GM18873 (cell line): ENCODE measurements around the gene PRKN.

Source experiments
- ATAC-seq: cut with Tn5 transposase; IDR thresholded peaks from one replicate; pipeline ENCODE4 v1.9.1; 2021; ENCODE audit warnings: mild to moderate bottlenecking, moderate library complexity, moderate number of reproducible peaks; ENCODE audit not compliant: unreplicated experiment, low FRiP score

PRKN gene

GRCh38 chr6:162157167-162157870 is 570.2 kb downstream of the PRKN start:
- ATAC-seq = peak; percentile 78

GRCh38 chr6:162156146-162156545 is 571.4 kb downstream of the PRKN start:
- no peak for ATAC-seq

GRCh38 chr6:162154930-162155329 is 572.6 kb downstream of the PRKN start:
- no peak for ATAC-seq

- ATAC-seq = no peak
These were observed 573.6 kb downstream of the PRKN start for GRCh38 chr6:162154001-162154400.

GRCh38 chr6:162153120-162153519 is 574.4 kb downstream of the PRKN start:
- no peak for ATAC-seq

GRCh38 chr6:162151021-162151665 is 576.4 kb downstream of the PRKN start:
- no peak for ATAC-seq

GRCh38 chr6:162150295-162150694 is 577.3 kb downstream of the PRKN start:
- no peak for ATAC-seq

GRCh38 chr6:162149786-162150185 is 577.8 kb downstream of the PRKN start:
- no peak for ATAC-seq

- ATAC-seq = no peak
These were observed 579.8 kb downstream of the PRKN start for GRCh38 chr6:162147805-162148204.

- no peak for ATAC-seq
These were observed 580.3 kb downstream of the PRKN start for GRCh38 chr6:162147281-162147680.

- no peak for ATAC-seq
These were observed 587.2 kb downstream of the PRKN start for GRCh38 chr6:162140251-162140852.

- ATAC-seq = no peak
These were observed 601.9 kb downstream of the PRKN start for GRCh38 chr6:162125659-162126058.

- no peak for ATAC-seq
These were observed 602.7 kb downstream of the PRKN start for GRCh38 chr6:162124710-162125435.

- ATAC-seq = no peak
These were observed 603.8 kb downstream of the PRKN start for GRCh38 chr6:162123797-162124196.

- ATAC-seq = no peak
These were observed 608.2 kb downstream of the PRKN start for GRCh38 chr6:162119341-162119740.

GRCh38 chr6:162118706-162119105 is 608.9 kb downstream of the PRKN start:
- ATAC-seq = no peak

GRCh38 chr6:162116902-162117525 is 610.6 kb downstream of the PRKN start:
- no peak for ATAC-seq

- ATAC-seq = no peak
These were observed 618.0 kb downstream of the PRKN start for GRCh38 chr6:162109480-162110050.

GRCh38 chr6:162108041-162108440 is 619.5 kb downstream of the PRKN start:
- no peak for ATAC-seq

- no peak for ATAC-seq
These were observed 627.5 kb downstream of the PRKN start for GRCh38 chr6:162100096-162100495.
